D721Med (cell line): ENCODE results near the gene STK32B.

ENCODE experiments used
- DNase-seq: peaks from one replicate; pipeline ENCODE4 v3.0.0; 2011; ENCODE audit warnings: low spot score; ENCODE audit not compliant: insufficient read length
- FAIRE-seq: peaks from 2 replicates; lab custom pipeline; 2011; peaks lifted over from hg19 to GRCh38; lab: Jason Lieb, UNC
- TF ChIP-seq, protein P1 (sequence below): IDR thresholded peaks from 2 replicates; pipeline ENCODE4 v1.5.1; 2012; ENCODE audit warnings: mild to moderate bottlenecking, control low read depth; ENCODE audit not compliant: insufficient read depth; ENCODE audit errors: missing control alignments

The STK32B gene

DNA sequence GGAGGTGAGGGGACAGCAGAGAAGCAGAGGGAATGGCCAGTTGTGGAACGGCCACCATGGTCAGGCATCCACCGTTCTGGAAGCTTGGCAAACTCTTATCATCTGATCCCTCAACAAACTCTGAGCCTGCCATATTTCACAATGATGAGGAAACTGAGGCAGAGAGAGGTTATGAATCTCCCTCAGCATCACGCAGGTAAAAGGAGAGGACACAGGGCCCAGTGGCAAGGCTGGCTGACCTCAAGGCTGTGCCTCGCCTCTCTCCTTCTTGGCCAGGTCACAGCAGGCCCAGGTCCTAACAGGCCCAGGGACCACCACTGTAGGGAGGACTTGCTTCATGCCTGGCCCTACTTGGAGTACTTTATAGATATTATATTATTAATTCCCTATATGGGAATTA is 414.2 kb downstream of the STK32B start:
- no peak for FAIRE-seq
- TF ChIP-seq, protein P1, sequence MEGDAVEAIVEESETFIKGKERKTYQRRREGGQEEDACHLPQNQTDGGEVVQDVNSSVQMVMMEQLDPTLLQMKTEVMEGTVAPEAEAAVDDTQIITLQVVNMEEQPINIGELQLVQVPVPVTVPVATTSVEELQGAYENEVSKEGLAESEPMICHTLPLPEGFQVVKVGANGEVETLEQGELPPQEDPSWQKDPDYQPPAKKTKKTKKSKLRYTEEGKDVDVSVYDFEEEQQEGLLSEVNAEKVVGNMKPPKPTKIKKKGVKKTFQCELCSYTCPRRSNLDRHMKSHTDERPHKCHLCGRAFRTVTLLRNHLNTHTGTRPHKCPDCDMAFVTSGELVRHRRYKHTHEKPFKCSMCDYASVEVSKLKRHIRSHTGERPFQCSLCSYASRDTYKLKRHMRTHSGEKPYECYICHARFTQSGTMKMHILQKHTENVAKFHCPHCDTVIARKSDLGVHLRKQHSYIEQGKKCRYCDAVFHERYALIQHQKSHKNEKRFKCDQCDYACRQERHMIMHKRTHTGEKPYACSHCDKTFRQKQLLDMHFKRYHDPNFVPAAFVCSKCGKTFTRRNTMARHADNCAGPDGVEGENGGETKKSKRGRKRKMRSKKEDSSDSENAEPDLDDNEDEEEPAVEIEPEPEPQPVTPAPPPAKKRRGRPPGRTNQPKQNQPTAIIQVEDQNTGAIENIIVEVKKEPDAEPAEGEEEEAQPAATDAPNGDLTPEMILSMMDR, result no peak
- no peak for DNase-seq

DNA sequence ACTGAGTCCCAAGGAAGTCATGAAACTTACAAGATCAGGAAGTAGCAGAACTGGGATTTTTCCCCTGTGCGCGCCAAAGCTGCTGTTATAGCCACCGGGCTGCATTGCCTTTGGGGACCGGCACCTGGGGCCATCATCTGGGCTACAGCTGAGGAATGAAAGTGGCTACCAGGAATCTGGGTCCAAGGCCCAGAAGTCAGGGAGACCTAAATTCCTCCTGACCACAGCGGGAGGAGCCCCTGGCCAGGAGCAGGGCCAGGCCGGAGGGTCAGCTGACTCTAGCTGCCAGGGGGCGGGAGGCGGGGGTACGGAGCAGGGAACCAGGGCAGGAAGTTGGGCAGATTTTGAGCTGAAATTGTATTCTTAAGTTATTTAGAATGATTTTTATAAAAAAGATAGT is 414.7 kb downstream of the STK32B start:
- DNase-seq (no peak), FAIRE-seq (no peak)
- TF ChIP-seq, protein P1, result no peak

DNA sequence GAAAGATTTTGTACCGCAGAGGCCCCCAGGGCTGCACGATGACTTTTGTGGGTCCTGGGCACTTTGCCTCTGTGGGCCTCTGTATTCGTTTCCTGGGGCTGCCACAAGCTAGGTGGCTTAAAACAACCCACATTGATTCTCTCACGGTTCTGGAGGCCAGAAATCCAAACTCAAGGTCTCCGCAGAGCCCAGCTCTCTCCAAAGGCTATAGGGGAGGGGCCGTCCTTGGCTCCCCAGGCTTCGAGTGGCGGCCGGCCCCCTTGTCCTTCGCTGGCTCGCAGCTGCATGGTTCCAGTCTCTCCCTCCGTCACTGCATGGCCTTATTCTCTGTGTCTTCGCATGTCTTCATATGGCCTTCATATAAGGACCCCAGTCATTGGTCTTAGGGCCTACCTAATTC is 415.8 kb downstream of the STK32B start:
- FAIRE-seq, result no peak
- DNase-seq, result no peak
- TF ChIP-seq, protein P1, result no peak

DNA sequence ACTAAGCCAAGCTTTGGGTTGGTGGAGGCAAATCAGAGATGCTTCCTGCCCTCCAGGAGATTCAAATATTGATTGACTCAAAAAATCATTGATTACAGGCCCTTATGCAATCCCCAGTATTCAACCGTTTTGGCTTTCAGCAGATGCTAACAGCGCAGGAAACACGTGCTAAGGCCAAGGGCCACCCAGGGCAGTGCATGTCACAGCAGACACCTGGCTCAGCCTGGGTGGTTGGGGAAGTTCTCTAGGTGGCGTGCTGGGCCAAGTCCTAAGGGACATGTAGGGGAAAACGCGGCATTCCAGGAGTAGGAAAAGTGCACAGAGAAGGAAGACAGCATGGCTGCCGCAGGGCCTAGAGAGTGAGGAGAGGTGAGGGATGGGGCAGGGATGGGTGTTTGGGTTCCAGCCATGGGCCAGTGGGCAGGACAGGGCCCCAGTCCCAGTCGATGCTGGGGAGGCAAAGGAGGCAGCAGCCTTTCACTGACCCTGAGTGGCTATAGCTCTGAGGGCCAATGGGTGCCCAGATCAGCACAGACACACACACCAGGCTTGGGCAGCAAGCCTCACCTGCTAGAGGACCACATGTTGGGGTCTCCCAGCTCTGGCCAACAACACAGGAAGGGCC is 418.0 kb downstream of the STK32B start:
- TF ChIP-seq, protein P1, result no peak
- no peak for DNase-seq
- FAIRE-seq, result no peak

DNA sequence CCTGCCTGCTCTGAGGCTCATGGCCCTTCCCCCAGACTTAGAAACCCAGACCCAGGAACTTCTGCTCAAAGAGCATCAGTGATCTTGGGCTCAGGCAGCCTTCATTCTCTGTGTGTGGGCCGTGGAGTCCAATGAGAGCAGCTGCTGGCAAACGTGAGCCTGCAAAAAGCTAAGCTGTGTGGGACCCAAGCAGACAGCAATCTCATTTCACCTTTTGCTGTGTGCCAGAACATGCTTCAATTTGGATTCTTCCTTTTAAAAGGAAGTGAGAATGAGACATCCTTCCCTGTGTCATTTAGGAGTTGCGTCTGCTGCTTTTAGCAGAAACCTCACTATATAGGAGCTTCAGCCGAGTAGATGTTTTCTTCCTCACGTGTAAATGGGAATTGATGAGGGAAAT is 418.6 kb downstream of the STK32B start:
- TF ChIP-seq, protein P1, result no peak
- DNase-seq, result no peak
- FAIRE-seq, result no peak

DNA sequence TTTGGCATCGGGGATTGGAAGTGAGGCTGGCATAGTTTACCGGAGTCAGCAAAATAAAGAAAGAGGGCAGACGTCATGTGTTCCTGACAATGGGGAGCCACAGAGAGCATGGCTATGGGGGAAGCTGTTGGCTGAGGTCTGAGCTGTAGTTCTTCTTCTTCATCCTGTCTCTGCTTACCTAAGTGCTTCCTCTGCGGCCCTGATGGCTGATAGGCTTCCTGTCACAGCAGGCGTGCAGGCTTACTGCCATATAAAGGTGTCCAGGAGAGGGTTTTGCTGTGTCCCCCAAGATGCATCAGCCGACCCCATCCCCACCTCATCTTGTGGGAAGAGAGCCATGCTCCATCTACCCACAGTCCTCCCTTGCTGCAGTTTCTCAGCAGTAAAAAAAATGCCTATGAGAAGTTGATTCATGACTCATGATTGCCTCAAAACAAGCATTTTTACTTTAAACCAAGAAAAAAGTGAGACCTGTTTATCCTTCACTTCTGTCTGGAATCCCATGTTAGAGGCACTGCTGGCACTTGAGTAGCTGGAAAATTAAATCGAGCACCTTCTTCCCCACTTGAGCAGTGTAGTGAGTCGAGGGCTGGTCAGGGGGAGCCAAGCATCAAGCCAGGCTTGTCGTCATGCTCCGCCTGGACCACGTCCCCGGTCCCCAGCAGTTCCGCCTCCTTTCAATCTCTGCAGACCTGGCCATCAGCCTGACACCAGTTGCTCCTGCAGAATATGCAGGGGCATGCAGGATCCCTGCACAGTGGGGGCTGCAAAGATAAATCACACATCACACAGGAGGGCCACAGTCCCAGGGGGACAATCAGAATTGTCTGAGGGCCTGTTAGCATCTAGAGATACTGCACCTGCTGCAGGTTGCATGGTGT is 419.3 kb downstream of the STK32B start:
- DNase-seq (no peak), FAIRE-seq (no peak)
- TF ChIP-seq, protein P1, result no peak

DNA sequence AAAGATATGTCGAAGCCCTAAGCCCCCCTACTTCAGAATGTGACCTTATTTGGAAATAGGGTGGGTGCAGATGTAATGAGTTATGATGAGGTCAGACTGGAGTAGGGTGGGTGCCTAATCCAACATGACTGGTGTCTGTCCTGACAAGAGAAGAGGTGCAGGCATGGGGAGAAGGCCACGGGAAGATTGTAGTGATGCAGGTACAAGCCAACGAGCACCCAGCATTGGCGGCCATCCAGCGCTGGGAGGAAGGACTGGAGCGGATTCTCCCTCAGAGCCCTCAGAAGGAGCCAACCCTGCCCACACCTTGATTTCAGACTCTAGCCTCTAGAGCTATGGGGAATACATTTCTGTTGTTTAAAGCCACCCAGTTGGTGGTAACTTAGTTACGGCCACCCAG is 419.9 kb downstream of the STK32B start:
- no peak for FAIRE-seq
- no peak for DNase-seq

More for the DNA sequence above, 419.9 kb downstream of the STK32B start:
- TF ChIP-seq, protein P1, result no peak
